Raji (cell line): Measurements from ENCODE around the gene EML3.

Experiments
- POLR2A ChIP-seq: IDR thresholded peaks from 2 replicates; pipeline ENCODE4 v1.6.1; 2011; ENCODE audit warnings: low read depth, low read length, control low read depth; ENCODE audit not compliant: insufficient read depth

Gene EML3

GRCh38 chr11:62569611-62570010, 43.0 kb downstream of the EML3 start:
- no peak for TF ChIP-seq POLR2A

- no peak for TF ChIP-seq POLR2A
Observed at GRCh38 chr11:62567018-62567633, 45.4 kb downstream of the EML3 start.

- no peak for TF ChIP-seq POLR2A
Observed at GRCh38 chr11:62566247-62566646, 46.3 kb downstream of the EML3 start.

- TF ChIP-seq POLR2A: no peak
Observed at GRCh38 chr11:62565100-62565802, 47.3 kb downstream of the EML3 start.

GRCh38 chr11:62560566-62561103, 51.9 kb downstream of the EML3 start:
- no peak for TF ChIP-seq POLR2A

DNA sequence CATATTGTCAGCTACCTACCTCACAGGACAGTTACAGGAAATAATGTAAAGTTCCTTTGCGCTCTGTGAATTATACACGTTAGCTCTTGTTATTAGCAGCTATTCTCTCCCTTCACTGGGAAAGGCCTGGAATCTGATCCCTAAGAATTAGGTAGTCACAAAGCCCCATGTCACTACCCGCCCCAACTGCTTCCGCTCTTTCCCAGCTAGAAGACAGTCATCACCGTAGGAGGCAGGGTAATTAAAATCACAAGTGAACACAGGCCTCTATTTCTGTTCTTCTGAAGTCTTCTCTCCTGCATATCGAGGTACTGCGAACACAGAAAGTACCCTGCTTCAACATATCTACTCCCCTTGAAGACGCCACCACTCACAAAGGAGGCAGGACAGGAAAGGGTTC, 53.4 kb downstream of the EML3 start:
- TF ChIP-seq POLR2A: no peak

- no peak for TF ChIP-seq POLR2A
Observed at GRCh38 chr11:62558669-62559068, 53.9 kb downstream of the EML3 start.

GRCh38 chr11:62556875-62557631, 55.5 kb downstream of the EML3 start:
- no peak; the same call in 1 of the 2 replicates for TF ChIP-seq POLR2A

GRCh38 chr11:62556108-62556874, 56.3 kb downstream of the EML3 start:
- TF ChIP-seq POLR2A: peak; percentile 35; the same call in 1 of the 2 replicates

- TF ChIP-seq POLR2A: no peak
Observed at GRCh38 chr11:62555464-62556107, 57.0 kb downstream of the EML3 start.

DNA sequence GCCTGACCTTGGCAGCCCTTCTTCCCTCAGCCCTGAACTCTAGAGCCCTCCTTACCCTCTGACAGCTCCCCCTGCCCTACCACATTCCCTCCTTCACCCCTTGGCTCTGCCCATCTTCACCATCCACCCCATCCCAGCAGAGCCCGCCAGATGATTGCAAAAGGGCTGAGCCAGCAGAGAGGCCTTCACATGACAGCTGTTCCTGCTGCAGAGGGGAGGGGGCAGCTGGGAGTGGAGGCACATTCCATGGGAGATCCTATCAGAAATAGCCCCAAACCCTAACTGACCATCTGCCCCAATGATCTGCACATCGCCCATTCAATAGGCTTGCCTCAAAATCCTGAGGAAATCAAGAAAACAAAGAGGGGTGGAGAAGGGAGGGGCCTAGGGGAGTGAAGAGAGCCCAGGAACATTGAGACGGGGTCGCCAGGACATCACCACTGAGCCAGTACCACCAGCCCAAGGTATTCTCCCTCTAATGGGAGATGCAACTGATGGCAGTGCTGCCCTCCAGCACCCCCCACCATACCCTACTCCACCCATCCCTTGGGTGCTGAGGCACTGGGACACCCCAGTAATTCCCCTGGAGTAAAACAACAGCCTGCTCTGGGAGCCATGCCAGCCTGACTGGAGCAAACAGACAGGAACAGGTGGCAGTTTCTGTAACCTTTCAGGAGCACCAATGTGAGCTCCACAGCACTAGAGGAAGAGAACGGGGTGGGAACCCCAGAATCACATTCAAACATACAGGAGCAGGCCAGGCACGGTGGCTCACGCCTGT, 58.0 kb downstream of the EML3 start:
- no peak for TF ChIP-seq POLR2A

GRCh38 chr11:62553839-62554361, 58.7 kb downstream of the EML3 start:
- no peak for TF ChIP-seq POLR2A

DNA sequence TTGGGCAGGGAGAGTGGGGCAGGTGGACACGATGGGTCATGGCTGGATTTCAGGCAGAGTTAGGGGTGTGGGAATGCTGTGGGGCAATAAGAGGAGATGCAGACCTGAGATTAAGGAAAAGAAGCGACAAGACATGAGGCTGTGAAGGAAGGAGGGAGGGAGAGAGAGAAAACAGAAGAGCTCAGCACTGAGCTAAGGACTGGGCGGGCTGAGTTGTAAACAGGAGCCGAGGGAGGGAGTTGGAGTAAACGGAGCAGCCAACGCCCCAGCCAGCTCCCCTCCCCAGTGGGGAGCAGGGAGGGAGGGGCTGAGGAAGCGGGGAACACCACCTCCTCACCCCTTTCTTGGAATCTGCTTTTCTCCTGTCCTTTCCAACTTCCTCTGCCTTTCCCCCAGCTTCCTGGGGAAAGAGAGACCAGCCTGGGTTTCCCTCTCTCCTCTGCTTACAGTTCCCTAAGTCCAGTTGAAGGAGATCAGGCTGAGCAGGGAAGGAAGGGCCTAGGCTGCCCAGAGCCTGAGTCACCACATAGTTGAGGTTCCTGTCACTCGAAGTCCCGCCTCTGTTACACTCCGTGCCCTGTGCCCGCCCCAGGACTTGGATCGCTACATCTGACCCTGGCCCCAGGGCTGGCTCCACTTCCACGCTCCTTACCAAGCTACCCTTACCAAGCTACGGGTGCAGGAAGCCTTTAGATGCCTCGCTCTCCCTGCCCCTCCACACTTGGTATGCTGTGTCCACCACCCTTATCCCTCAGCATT, 59.3 kb downstream of the EML3 start:
- no peak for TF ChIP-seq POLR2A

- TF ChIP-seq POLR2A: no peak
Observed at GRCh38 chr11:62552485-62553079, 60.0 kb downstream of the EML3 start.
